Stomach (tissue), 4 donors: Measurements from ENCODE around the gene TBC1D3B.
"Not testable (repeated sequence)": the region's sequence is repeated elsewhere in the genome, so short reads cannot be mapped to it uniquely, and the experiment has no call there.

Experiments
- CTCF ChIP-seq, 7 experiments: fragments of 450-650 bp in 4 of 7; fragments of 200-600 bp in 3 of 7; sonication (generic) in 3 of 7; IDR thresholded peaks; one replicate each; pipeline ENCODE4 v1.5.1; 2016 to 2019; ENCODE audit warnings: antibody characterized with exemption in 7 of 7, control low read depth in 2 of 7, mild to moderate bottlenecking in 1 of 7
- EP300 ChIP-seq: sonication (generic); formaldehyde crosslinking; IDR thresholded peaks from one replicate; pipeline ENCODE4 v1.6.1; 2017; ENCODE audit warnings: antibody characterized with exemption

DNA sequence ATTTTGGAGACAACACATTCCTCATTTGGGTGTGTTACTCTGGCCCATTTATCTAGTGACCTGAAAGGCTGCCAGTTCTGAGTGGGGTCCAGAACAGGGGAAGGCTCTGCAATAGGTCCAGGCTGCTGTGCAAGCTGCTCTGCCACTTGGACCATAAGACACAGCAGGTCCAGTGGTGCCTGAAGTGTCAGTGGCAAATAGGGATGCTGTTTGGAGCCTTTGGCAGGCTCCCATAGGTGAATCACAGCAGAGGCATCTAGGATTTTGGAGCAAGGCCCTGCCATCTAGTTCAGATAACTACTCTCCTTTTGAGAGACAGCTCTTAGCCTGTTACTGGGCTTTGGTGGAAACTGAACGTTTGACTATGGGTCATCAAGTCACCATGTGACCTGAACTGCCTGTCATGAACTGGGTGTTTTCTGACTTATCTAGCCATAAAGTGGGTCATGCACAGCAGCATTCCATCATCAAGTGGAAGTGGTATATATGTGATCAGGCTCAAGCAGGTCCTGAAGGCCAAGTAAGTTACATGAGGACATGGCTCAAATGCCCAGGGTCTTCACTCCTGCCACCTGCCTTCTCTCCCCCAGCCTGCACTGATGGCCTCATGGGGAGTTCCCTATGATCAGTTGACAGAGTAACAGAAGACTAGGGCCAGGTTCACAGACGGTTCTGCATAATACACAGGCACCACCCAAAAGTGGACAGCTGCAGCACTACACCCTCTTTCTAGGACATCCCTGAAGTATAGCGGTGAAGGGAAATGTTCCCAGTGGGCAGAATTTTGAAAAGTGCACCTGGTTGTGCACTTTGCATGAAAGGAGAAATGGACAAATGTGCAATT is 44.5 kb upstream of the TBC1D3B start:
- not testable (repeated sequence) for TF ChIP-seq EP300; CTCF (IDR thresholded peaks at IDR 0.05)
